Activated B cell treated with CpG ODN at 0.5 μM for 24 hours (primary cell): ENCODE results near the gene PIK3AP1. TPM values are rescaled to one million over a fixed set of nuclear protein-coding genes. Genes with fewer than 3 reads are reported as not detected.

ENCODE experiments used
- ATAC-seq: fragments of 200-7000 bp; cut with Tn5 transposase; one replicate; pipeline ENCODE4 v1.10.0; 2021; ENCODE audit warnings: low read depth, mild to moderate bottlenecking, moderate library complexity
- CTCF ChIA-PET: fragments of 350-600 bp; sonication (Branson Sonifier 250); formaldehyde crosslinking; loops from one replicate; lab custom pipeline; 2021; ENCODE audit warnings: antibody characterized with exemption; lab: Charles Lee
- POLR2A ChIA-PET: fragments of 350-600 bp; sonication (Branson Sonifier 250); formaldehyde crosslinking; loops from one replicate; lab custom pipeline; 2021; ENCODE audit warnings: antibody characterized with exemption; lab: Charles Lee
- DNase-seq: peaks from one replicate; pipeline ENCODE4 v3.0.0; 2022
- H3K27ac Mint-ChIP-seq: one replicate; pipeline ENCODE4 v1.8.0; 2020; ENCODE audit warnings: mixed read lengths
- H3K27me3 Mint-ChIP-seq: one replicate; pipeline ENCODE4 v1.8.0; 2021; ENCODE audit warnings: mixed read lengths
- H3K36me3 Mint-ChIP-seq: one replicate; pipeline ENCODE4 v1.8.0; 2021; ENCODE audit warnings: low read depth, mixed read lengths
- H3K4me1 Mint-ChIP-seq: one replicate; pipeline ENCODE4 v1.8.0; 2021; ENCODE audit warnings: mixed read lengths
- H3K4me3 Mint-ChIP-seq: one replicate; pipeline ENCODE4 v1.8.0; 2020; ENCODE audit warnings: mild to moderate bottlenecking, mixed read lengths
- H3K9me3 Mint-ChIP-seq: one replicate; pipeline ENCODE4 v1.8.0; 2020; ENCODE audit warnings: mixed read lengths
- intact Hi-C: fragments of 100-400 bp; cut with micrococcal nuclease; formaldehyde crosslinking; loops from one replicate; pipeline ENCODE4 v1.15.1; 2024
- total RNA-seq: library from RNA; stranded (reverse); gene quantifications from 2 replicates; pipeline ENCODE4 v1.2.3, GENCODE V29; 2022
- TF ChIP-seq, protein P1 (sequence below): fragments of 200-600 bp; IDR thresholded peaks from one replicate; pipeline ENCODE4 v1.8.0; 2022; ENCODE audit warnings: antibody characterized with exemption, mild to moderate bottlenecking

PIK3AP1 gene
- total RNA-seq, 1 donor from 2014 or later: 157 TPM

DNA sequence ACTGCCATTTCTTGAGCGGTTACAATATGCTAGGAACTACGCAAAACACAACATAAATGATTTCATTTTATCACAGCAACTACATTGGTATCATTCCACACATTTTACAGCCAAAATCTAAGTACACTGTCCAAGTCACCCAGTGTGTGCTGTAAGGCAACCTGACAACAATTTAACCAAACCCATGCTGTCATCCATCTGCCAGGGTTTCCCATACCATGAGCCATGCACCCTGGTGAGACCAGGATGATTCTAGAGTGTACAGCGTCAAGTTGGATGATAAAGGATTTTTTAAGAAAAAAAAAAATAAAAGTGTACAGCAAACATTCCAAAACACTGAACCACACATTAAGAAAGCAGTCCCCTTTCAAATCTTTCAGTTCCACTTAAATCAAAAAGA lies 52.9 kb downstream of the PIK3AP1 start:
- no peaks in the 10 kb centered on the region for H3K9me3 Mint-ChIP-seq
- POLR2A ChIA-PET: interaction anchor here (1.1 to 1.4 kb wide), 2 partner anchors 22 to 28 kb away, joined by 3 read pairs; no protein-coding TSS in a partner anchor

DNA sequence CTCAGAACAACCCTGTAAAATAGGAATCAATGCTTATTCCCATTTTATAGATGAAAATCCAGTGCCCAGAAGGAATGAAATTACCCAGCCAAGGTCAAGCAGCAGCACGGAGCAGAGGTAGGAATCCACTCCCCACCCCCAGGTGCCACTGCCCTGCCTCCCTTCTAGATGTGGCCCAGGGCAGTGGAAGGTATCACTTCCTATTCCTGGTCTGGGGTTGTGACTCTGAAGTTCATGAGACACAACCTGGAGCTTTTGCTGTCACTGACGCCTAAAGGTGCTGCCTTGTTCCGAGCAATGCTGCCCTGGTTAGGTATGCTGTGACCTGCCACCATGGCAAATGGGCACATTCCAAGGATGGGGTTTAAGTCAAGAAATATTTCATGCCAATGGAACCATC lies 53.6 kb downstream of the PIK3AP1 start:
- Mint-ChIP-seq H3K36me3 (peaks cover 41% of the 10 kb centered on the region), H3K27me3 (no peaks in the 10 kb centered on the region), H3K27ac (peak overlapping the region; percentile 71), H3K4me3 (peak overlapping the region; percentile 48), H3K4me1 (peaks cover 80% of the 10 kb centered on the region), H3K9me3 (no peaks in the 10 kb centered on the region)
- TF ChIP-seq, protein P1, sequence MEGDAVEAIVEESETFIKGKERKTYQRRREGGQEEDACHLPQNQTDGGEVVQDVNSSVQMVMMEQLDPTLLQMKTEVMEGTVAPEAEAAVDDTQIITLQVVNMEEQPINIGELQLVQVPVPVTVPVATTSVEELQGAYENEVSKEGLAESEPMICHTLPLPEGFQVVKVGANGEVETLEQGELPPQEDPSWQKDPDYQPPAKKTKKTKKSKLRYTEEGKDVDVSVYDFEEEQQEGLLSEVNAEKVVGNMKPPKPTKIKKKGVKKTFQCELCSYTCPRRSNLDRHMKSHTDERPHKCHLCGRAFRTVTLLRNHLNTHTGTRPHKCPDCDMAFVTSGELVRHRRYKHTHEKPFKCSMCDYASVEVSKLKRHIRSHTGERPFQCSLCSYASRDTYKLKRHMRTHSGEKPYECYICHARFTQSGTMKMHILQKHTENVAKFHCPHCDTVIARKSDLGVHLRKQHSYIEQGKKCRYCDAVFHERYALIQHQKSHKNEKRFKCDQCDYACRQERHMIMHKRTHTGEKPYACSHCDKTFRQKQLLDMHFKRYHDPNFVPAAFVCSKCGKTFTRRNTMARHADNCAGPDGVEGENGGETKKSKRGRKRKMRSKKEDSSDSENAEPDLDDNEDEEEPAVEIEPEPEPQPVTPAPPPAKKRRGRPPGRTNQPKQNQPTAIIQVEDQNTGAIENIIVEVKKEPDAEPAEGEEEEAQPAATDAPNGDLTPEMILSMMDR: no peak
- intact Hi-C loops: loop anchor here (1.0 kb wide), 3 partner anchors 8 to 34 kb away; no protein-coding TSS in a partner anchor
- ChIA-PET CTCF (interaction anchor here (1.3 to 1.4 kb wide), 3 partner anchors 18 to 30 kb away, joined by 3 to 6 read pairs (median 5); no protein-coding TSS in a partner anchor), POLR2A (interaction anchor here (1.0 to 1.4 kb wide), 4 partner anchors 14 to 50 kb away, joined by 3 to 4 read pairs (median 3); no protein-coding TSS in a partner anchor)
- DNase-seq (no peak), ATAC-seq (peak; percentile 88)

More for the DNA sequence above, 52.9 kb downstream of the PIK3AP1 start:
- no peak for ATAC-seq
- Mint-ChIP-seq H3K4me3 (no peak overlapping the region), H3K27ac (peak overlapping the region; percentile 71), H3K4me1 (peaks cover 87% of the 10 kb centered on the region), H3K36me3 (peaks cover 43% of the 10 kb centered on the region), H3K27me3 (no peaks in the 10 kb centered on the region)
- TF ChIP-seq, protein P1: no peak
- DNase-seq: no peak
- intact Hi-C loops: loop anchor here (1.0 kb wide), 1 partner anchor 9 kb away; no protein-coding TSS in a partner anchor
- CTCF ChIA-PET: interaction anchor here (1.3 to 1.4 kb wide), 2 partner anchors 19 to 30 kb away, joined by 3 to 6 read pairs; no protein-coding TSS in a partner anchor

DNA sequence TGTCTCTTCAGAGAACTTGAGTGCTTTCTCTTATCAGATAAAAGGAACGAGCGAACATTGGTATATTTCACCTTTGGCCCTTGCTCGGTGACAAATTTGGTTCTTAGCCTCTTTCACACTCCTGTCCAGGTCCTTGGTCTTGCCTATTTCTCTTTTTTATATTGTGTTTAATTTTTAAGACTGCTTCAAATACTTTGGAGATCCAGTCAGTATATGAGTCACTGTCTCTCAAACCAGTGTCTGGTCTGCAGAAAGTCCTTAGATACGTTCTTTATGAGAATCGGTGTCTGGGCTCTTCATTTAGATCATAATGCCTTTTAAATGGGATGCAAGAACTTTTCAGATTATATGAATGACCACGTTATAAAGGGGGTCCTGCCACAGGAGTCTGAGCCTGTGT lies 55.0 kb downstream of the PIK3AP1 start:
- Mint-ChIP-seq H3K36me3 (peaks cover 45% of the 10 kb centered on the region), H3K9me3 (no peaks in the 10 kb centered on the region), H3K27ac (peak overlapping the region; percentile 57), H3K27me3 (no peaks in the 10 kb centered on the region), H3K4me1 (peaks cover 80% of the 10 kb centered on the region), H3K4me3 (no peak overlapping the region)
- ChIA-PET POLR2A (interaction anchor here (2.3 kb wide), 1 partner anchor 13 kb away, joined by 7 read pairs; no protein-coding TSS in a partner anchor), CTCF (no interaction called here)
- TF ChIP-seq, protein P1: no peak
- ATAC-seq: no peak
- no peak for DNase-seq
- intact Hi-C loops: loop anchor here (1.0 kb wide), 1 partner anchor 8 kb away; no protein-coding TSS in a partner anchor

DNA sequence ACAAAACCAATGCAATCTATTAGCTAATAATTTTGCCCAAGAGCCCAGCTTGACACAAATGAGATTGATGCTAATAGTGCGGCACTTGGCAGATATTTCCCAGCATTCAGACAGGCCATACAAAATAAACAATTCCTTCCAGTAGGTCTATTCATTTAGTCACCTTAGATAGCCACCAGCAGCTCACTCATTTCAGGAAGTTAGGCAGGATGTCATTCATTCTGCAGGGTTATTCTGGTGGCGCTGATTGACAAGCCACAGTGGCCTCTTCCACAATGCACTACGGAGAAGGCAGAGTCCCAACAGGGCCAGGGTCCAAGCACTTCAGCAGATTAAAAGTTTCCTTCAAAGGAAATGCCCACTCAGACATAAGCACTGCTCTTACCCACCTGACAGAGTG lies 55.8 kb downstream of the PIK3AP1 start:
- TF ChIP-seq, protein P1: no peak
- DNase-seq: no peak
- peaks cover 79% of the 10 kb centered on the region for H3K4me1 Mint-ChIP-seq
- H3K9me3 Mint-ChIP-seq: no peaks in the 10 kb centered on the region
- POLR2A ChIA-PET: interaction anchor here (0.9 to 2.3 kb wide), 6 partner anchors 9 to 37 kb away, joined by 3 to 7 read pairs (median 5); no protein-coding TSS in a partner anchor
- intact Hi-C loops: no loop called here
- CTCF ChIA-PET: interaction anchor here (1.5 kb wide), 1 partner anchor 54 kb away, joined by 6 read pairs; no protein-coding TSS in a partner anchor
- H3K36me3 Mint-ChIP-seq: peaks cover 48% of the 10 kb centered on the region
- peak overlapping the region; percentile 1 for H3K4me3 Mint-ChIP-seq
- no peaks in the 10 kb centered on the region for H3K27me3 Mint-ChIP-seq
- ATAC-seq: peak; percentile 63
- peak overlapping the region; percentile 57 for H3K27ac Mint-ChIP-seq

DNA sequence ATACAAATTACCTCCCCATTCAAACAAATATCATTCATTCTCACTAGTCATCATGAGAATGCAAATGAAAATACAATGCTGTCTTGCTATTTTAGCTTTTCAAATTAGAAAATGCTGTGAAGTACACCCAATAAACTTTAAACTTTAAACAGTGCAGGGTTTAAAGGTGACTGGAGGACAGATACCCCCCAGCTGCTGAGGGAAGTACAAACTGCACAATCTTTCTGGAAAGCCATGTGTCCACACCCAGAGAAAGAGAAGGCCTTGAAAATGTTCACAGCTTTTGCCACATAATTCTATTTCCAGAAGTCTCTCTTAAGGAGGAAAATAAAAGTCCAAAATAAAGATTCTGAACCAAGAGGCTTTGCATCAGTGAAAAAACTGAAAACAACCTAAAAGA lies 56.5 kb downstream of the PIK3AP1 start:
- H3K36me3 Mint-ChIP-seq: peaks cover 44% of the 10 kb centered on the region
- ATAC-seq (no peak), DNase-seq (no peak)
- ChIA-PET POLR2A (interaction anchor here (0.9 to 2.3 kb wide), 6 partner anchors 9 to 37 kb away, joined by 3 to 7 read pairs (median 5); no protein-coding TSS in a partner anchor), CTCF (interaction anchor here (1.5 kb wide), 1 partner anchor 55 kb away, joined by 6 read pairs; no protein-coding TSS in a partner anchor)
- TF ChIP-seq, protein P1: no peak
- intact Hi-C loops: no loop called here
- H3K27ac Mint-ChIP-seq: peak overlapping the region; percentile 61
- H3K27me3 Mint-ChIP-seq: no peaks in the 10 kb centered on the region
- H3K4me1 Mint-ChIP-seq: peaks cover 77% of the 10 kb centered on the region
- H3K4me3 Mint-ChIP-seq: no peak overlapping the region
- no peaks in the 10 kb centered on the region for H3K9me3 Mint-ChIP-seq
